ENCODE data around the gene NIN.

DNA sequence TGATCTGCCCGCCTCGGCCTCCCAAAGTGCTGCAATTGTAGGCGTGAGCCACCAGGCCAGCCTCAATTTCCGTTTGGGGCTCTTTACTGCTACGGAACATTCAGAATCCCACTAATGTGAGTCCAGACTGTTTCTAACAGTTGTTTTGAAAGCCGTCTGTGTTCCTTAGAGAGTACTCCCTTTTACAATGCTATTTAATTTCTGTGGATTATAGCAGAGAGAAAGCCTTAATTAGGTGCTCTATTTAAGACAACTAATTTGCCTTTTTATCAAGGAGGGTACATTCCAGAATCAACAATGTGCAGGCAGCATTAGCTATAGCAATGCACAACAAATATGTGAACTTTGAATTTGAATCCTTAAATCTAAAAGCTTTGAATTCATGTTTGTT, 160.1 kb downstream of the NIN start:
- TF ChIP-seq, protein P1, sequence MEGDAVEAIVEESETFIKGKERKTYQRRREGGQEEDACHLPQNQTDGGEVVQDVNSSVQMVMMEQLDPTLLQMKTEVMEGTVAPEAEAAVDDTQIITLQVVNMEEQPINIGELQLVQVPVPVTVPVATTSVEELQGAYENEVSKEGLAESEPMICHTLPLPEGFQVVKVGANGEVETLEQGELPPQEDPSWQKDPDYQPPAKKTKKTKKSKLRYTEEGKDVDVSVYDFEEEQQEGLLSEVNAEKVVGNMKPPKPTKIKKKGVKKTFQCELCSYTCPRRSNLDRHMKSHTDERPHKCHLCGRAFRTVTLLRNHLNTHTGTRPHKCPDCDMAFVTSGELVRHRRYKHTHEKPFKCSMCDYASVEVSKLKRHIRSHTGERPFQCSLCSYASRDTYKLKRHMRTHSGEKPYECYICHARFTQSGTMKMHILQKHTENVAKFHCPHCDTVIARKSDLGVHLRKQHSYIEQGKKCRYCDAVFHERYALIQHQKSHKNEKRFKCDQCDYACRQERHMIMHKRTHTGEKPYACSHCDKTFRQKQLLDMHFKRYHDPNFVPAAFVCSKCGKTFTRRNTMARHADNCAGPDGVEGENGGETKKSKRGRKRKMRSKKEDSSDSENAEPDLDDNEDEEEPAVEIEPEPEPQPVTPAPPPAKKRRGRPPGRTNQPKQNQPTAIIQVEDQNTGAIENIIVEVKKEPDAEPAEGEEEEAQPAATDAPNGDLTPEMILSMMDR (IDR thresholded peaks at IDR 0.05) = no peak
- TF ChIP-seq POLR2A (IDR thresholded peaks at IDR 0.05) = no peak

All from right lobe of liver (tissue), 4 donors.